DMS 273 (cell line): ENCODE data around the gene ELF1.
"Not testable (repeated sequence)": the region's sequence is repeated elsewhere in the genome, so short reads cannot be mapped to it uniquely, and the experiment has no call there.

Experiments used
- DNase-seq: peaks from one replicate; lab custom pipeline; 2025; ENCODE audit not compliant: unreplicated experiment; lab: John Stamatoyannopoulos, UW

The ELF1 gene

DNA sequence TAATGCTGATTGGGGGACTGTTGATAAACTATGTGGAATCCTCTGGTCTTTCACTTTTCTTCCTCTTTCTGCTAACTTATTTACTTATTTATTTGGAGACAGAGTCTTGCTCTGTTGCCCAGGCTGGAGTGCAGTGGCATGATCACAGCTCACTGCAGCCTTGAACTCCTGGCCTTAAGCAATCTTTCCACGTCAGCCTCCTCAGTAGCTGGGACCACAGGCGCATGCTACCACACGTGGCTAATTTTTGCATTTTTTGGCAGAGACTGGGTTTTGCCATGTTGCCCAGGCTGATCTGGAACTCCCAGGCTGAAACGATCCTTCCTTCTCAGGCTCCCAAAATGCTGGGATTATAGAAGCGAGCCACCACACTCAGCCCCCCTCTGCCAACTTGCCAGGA lies 77.5 kb downstream of the ELF1 start:
- no peak for DNase-seq

GRCh38 chr13:40940841-40941240 lies 78.3 kb downstream of the ELF1 start:
- DNase-seq = no peak

- DNase-seq = no peak
Measured at GRCh38 chr13:40933508-40934204, 85.5 kb downstream of the ELF1 start.

- no peak for DNase-seq
Measured at GRCh38 chr13:40932252-40932651, 86.9 kb downstream of the ELF1 start.

DNA sequence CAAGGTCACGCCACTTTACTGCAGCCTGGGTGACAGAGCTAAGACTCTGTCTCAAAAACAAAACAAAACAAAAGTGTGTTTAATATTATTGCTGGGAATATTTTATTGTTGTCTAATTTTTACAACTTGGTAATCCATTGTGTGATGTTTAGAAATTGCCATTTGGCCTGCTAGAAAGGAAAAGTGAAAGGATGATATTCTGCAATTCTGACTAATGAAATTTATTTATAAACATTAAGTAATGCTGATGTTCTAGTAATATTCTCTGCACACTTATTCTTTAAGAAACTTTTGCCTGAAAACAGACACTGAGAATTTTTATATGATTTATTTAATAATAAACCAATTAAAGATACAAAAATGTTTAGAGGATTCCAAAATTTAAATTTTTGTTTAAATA lies 87.4 kb downstream of the ELF1 start:
- DNase-seq = no peak

GRCh38 chr13:40929883-40930282 lies 89.2 kb downstream of the ELF1 start:
- DNase-seq = not testable (repeated sequence)

GRCh38 chr13:40928980-40929379 lies 90.1 kb downstream of the ELF1 start:
- no peak for DNase-seq

DNA sequence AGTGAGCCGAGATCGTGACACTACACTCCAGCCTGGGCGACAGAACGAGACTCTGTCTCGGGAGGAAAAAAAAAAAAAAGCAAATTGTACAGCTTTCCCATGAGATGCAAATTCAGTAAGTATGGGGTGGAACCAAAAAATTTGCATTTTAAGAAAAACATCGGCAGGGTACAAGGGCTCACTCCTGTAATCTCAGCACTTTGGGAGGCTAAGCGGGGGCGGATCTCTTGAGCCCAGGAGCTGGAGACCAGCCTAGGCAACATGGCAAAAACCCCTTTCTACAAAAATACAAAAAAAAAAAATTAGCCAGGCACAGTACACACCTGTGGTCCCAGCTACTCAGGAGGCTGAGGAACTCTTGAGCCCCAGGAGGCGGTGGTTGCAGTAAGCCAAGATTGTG lies 91.2 kb downstream of the ELF1 start:
- no peak for DNase-seq

DNA sequence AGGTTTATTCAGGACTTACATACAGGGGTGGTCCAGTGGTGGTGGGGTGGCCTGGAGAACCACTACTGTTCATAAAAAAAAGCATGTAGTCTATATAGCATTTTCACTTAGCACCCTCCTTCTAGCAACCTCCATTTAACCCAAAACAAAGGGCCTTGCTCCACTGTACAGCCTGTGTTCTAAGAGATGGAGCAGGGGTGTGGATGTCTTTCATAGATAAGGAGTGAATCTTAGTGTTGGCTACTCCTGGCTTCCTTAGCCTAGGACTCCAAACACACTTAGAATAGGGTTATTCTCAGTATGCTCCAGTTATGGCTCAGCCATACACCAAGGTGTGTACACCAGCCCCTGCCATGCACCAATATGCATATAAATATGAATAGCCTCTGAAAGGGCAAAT lies 95.2 kb downstream of the ELF1 start:
- no peak for DNase-seq

GRCh38 chr13:40922437-40923040 lies 96.6 kb downstream of the ELF1 start:
- DNase-seq = no peak

GRCh38 chr13:40920826-40921225 lies 98.3 kb downstream of the ELF1 start:
- no peak for DNase-seq

- not testable (repeated sequence) for DNase-seq
Measured at GRCh38 chr13:40919901-40920300, 99.2 kb downstream of the ELF1 start.

DNA sequence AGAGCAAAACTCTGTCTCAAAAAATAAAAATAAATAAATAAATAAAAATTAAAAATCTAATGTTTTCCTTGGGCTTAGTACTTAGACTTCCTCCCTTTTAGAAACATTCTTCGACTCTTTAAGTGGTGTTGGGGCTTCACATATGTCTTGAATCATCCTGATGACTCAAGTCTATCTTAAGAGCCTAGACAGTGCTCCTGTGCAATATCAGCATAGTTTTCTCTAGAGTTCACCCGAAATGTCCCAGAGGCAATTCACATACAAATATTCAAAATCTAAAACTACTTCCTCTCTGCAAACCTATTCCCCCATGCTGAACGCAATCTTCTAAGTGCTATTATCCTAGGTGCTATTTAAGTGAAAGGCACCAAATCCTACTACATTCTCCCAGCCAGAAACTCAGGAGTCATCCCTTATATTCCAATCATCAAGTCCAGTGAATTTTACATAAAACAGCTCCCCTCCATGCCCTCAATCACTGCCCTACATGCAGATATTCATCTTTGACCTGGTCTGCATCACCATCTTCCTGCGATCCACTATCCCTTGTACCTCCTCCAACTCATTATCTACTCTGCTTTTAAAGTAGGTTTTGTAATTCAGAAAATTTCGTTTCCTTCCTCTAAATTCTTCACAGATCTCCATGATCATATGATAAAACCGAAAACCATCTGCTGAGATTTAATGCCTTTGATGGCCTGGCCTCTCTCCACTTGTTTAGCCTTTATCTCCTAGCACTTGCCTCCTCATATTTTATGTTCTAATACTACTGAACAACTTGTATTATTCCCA lies 102.7 kb downstream of the ELF1 start:
- no peak for DNase-seq

- DNase-seq = not testable (repeated sequence)
Measured at GRCh38 chr13:40914863-40915262, 104.3 kb downstream of the ELF1 start.

GRCh38 chr13:40911341-40911740 lies 107.8 kb downstream of the ELF1 start:
- no peak for DNase-seq

DNA sequence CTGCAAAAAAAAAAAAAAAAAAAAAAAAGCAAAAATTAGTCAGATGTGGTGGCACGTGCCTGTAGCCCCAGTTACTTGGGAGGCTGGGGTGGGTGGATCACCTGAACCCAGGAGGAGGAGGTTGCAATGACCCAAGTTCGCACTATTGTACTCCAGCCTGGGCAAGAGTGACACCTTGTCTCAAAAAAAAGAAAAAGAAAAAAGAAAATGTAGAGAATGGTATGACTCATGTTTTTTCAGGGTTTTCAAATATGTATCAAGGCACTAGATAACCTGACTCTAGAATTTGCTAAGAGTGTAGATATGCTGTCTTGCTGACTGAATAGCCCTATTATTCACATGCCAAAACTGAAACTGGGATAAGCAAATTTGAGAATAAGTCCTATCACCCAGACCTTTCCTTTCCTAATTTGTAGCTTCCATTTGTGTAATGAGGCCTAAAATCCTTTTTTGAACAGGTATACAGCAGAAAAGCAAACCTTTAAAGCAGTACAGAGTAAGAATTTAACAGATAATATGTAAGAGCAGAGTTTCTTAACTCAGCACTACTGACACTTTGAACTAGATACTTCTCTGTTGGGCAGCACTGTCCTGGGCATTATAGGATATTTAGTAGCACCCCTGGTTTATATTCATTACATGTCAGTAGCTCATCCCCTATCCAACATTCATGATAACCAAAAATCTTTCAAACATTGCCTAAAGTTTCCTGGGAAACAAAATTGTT lies 108.6 kb downstream of the ELF1 start:
- no peak for DNase-seq

GRCh38 chr13:40909541-40910200 lies 109.4 kb downstream of the ELF1 start:
- not testable (repeated sequence) for DNase-seq

DNA sequence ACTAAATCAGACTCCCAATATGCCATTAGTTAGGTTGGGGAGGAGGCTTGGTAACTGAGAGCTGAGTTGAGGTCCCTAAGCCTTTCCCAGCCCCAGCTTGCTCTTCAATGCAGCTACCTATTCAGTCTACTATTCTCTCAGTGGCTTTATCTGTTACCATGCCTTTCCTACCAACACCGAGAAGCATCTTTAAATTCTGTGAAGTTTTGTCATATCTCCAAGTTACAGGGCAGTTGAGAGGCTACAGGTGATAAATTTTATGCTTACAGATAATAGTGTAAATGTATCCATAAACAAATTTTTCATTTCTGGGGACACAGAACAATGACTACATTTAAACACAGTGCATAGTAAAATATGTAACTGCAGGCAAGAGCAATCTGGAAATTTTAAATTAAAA lies 110.6 kb downstream of the ELF1 start:
- DNase-seq = no peak

GRCh38 chr13:40901032-40901431 lies 118.1 kb downstream of the ELF1 start:
- not testable (repeated sequence) for DNase-seq

DNA sequence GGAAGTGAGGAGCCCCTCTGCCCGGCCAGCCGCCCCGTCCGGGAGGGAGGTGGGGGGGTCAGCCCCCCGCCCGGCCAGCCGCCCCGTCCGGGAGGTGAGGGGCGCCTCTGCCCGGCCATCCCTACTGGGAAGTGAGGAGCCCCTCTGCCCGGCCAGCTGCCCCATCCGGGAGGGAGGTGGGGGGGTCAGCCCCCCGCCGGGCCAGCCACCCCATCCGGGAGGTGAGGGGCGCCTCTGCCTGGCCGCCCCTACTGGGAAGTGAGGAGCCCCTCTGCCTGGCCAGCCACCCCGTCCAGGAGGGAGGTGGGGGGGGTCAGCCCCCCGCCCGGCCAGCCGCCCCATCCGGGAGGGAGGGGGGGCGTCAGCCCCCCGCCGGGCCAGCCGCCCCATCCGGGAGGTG lies 118.5 kb downstream of the ELF1 start:
- DNase-seq = not testable (repeated sequence)

DNA sequence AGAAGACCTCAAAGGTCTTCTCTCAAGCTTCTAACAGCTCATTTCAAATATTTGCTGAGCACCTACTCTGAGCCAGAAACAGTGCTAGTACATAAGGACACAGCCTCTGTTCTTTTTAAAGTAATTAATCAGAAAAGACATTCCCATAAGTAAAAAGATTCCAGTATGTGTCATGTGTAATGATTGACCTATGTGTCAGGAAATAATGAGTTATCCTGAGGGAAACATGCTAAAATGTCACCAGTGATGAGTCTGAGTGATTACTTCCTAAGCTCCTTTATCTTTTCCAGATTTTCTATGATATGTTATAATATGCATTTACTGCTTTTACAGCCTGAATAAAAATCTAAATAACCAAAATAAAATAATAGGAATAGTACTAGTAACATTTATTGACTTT lies 122.1 kb downstream of the ELF1 start:
- no peak for DNase-seq
